ENCODE results near the gene ATP8A1.

ATP8A1 gene

GRCh38 chr4:42362591-42362990 lies 294.3 kb downstream of the ATP8A1 start:
- Histone ChIP-seq H3K36me3 (ENCODE audit: control insufficient read depth, insufficient read depth, low read length) (no peaks in the 10 kb centered on the region), H3K27me3 (replicated peaks; ENCODE audit: control insufficient read depth, insufficient read depth, low read length) (no peaks in the 10 kb centered on the region), H3K4me3 (replicated peaks; ENCODE audit: low read depth, low read length) (no peak overlapping the region)
- no peak for DNase-seq (ENCODE audit: extremely low read depth, insufficient read length)
- TF ChIP-seq, protein P1, sequence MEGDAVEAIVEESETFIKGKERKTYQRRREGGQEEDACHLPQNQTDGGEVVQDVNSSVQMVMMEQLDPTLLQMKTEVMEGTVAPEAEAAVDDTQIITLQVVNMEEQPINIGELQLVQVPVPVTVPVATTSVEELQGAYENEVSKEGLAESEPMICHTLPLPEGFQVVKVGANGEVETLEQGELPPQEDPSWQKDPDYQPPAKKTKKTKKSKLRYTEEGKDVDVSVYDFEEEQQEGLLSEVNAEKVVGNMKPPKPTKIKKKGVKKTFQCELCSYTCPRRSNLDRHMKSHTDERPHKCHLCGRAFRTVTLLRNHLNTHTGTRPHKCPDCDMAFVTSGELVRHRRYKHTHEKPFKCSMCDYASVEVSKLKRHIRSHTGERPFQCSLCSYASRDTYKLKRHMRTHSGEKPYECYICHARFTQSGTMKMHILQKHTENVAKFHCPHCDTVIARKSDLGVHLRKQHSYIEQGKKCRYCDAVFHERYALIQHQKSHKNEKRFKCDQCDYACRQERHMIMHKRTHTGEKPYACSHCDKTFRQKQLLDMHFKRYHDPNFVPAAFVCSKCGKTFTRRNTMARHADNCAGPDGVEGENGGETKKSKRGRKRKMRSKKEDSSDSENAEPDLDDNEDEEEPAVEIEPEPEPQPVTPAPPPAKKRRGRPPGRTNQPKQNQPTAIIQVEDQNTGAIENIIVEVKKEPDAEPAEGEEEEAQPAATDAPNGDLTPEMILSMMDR (IDR thresholded peaks at IDR 0.05; ENCODE audit: insufficient read depth, low read length, poor library complexity, severe bottlenecking) = no peak

DNA sequence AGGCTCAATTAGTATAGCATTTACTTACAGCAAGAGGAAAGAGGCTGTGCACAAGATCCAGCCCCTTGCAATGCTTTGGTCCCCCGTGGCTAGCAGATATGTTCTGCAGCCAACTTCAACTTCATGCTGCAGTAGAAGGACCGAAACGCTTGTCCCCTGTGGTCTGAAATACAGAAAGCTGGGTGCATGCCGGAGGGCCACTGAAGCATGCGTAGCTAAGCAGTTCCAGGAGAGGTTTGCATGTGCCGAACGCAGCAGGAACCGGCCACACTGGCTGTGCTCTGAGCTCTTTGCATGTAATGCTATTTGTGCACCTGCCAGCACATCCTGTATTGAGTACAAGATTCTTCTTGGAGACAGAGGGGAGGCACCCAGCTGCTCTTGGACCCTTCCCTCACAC lies 295.4 kb downstream of the ATP8A1 start:
- no peak for DNase-seq (ENCODE audit: extremely low read depth, insufficient read length)
- TF ChIP-seq, protein P1 (IDR thresholded peaks at IDR 0.05; ENCODE audit: insufficient read depth, low read length, poor library complexity, severe bottlenecking) = no peak
- no peaks in the 10 kb centered on the region for H3K27me3 ChIP-seq (replicated peaks; ENCODE audit: control insufficient read depth, insufficient read depth, low read length)
- H3K4me3 ChIP-seq (replicated peaks; ENCODE audit: low read depth, low read length) = no peak overlapping the region
- H3K36me3 ChIP-seq (ENCODE audit: control insufficient read depth, insufficient read depth, low read length) = no peaks in the 10 kb centered on the region

DNA sequence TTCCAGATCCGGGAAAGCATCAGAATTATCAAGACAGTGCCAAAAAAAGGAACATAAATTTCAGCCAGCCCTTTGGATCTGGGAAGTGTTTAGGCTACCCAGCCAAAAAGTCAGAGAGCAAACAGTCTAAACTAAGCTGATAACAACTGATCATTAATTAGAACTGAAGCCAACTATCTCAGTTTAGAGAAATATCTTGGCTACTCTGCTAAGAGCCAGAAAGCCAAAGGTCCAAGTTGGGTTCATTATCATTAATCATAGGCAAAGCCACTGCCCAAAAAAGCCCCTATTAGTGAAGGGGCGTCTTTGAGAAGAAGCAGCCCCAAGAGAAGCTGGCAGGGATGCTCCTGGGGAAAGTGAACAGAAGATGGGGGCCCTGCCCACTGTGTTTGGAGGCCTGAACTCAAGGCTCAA lies 296.6 kb downstream of the ATP8A1 start:
- TF ChIP-seq, protein P1 (IDR thresholded peaks at IDR 0.05; ENCODE audit: insufficient read depth, low read length, poor library complexity, severe bottlenecking) = no peak
- H3K4me3 ChIP-seq (replicated peaks; ENCODE audit: low read depth, low read length) = no peak overlapping the region

GRCh38 chr4:42359711-42360110 lies 297.2 kb downstream of the ATP8A1 start:
- H3K36me3 ChIP-seq (ENCODE audit: control insufficient read depth, insufficient read depth, low read length) = no peaks in the 10 kb centered on the region
- TF ChIP-seq, protein P1 (IDR thresholded peaks at IDR 0.05; ENCODE audit: insufficient read depth, low read length, poor library complexity, severe bottlenecking) = no peak
- no peaks in the 10 kb centered on the region for H3K27me3 ChIP-seq (replicated peaks; ENCODE audit: control insufficient read depth, insufficient read depth, low read length)
- no peak for DNase-seq (ENCODE audit: extremely low read depth, insufficient read length)
- H3K4me3 ChIP-seq (replicated peaks; ENCODE audit: low read depth, low read length) = no peak overlapping the region

More for the DNA sequence above, 296.6 kb downstream of the ATP8A1 start:
- DNase-seq (ENCODE audit: extremely low read depth, insufficient read length) = no peak
- Histone ChIP-seq H3K27me3 (replicated peaks; ENCODE audit: control insufficient read depth, insufficient read depth, low read length) (no peaks in the 10 kb centered on the region), H3K36me3 (ENCODE audit: control insufficient read depth, insufficient read depth, low read length) (no peaks in the 10 kb centered on the region)

All from GM06990 (cell line).